Lower lobe of right lung (tissue), 2 donors: Measurements from ENCODE around the gene SETD2. TPM values are rescaled to one million over a fixed set of nuclear protein-coding genes. Genes with fewer than 3 reads are reported as not detected.
"Not testable (repeated sequence)": the region's sequence is repeated elsewhere in the genome, so short reads cannot be mapped to it uniquely, and the experiment has no call there.

ENCODE experiments used
- ATAC-seq, 2 donors: fragments of 200-7000 bp; cut with Tn5 transposase; one replicate each; pipeline ENCODE4 v1.9.1; 2020 to 2022; ENCODE audit warnings: mild to moderate bottlenecking in 2 of 2, moderate library complexity in 2 of 2
- DNase-seq: peaks from one replicate; pipeline ENCODE4 v3.0.0-alpha.2; 2020
- H3K27ac ChIP-seq: fragments of 200-600 bp; one replicate; pipeline ENCODE4 v1.8.0; 2022
- H3K27me3 ChIP-seq: fragments of 200-600 bp; one replicate; pipeline ENCODE4 v1.8.0; 2022; ENCODE audit warnings: low read depth
- H3K36me3 ChIP-seq: fragments of 200-600 bp; one replicate; pipeline ENCODE4 v1.8.0; 2022; ENCODE audit warnings: mild to moderate bottlenecking
- H3K4me1 ChIP-seq: fragments of 200-600 bp; one replicate; pipeline ENCODE4 v1.8.0; 2022
- H3K4me3 ChIP-seq: fragments of 200-600 bp; one replicate; pipeline ENCODE4 v1.8.0; 2022; ENCODE audit warnings: mild to moderate bottlenecking
- H3K9me3 ChIP-seq: fragments of 200-600 bp; one replicate; pipeline ENCODE4 v1.8.0; 2022
- CTCF ChIP-seq: fragments of 200-600 bp; IDR thresholded peaks from one replicate; pipeline ENCODE4 v1.8.0; 2022; ENCODE audit warnings: antibody characterized with exemption, mild to moderate bottlenecking
- intact Hi-C: fragments of 100-400 bp; cut with DNase I; formaldehyde crosslinking; loops from one replicate; pipeline ENCODE4 v1.11.0; 2022
- total RNA-seq: library from RNA; stranded (reverse); fragmentation: NEBNext Ultra II Directional; extraction: Animal tissue kit (Norgen Biotek cat#: 25700); gene quantifications from one replicate; pipeline ENCODE4 v1.2.1, GENCODE V29; 2021
- donor health status: DM: no; HTN: yes; CAD: no; lungs with severe emphysema.

The SETD2 gene
- total RNA-seq, 1 donor from 2014 or later = 47.9 TPM

GRCh38 chr3:47041114-47041513 is 122.8 kb downstream of the SETD2 start:
- peaks cover 83% of the 10 kb centered on the region for H3K36me3 ChIP-seq
- no peak for TF ChIP-seq CTCF
- no peak overlapping the region for H3K27ac ChIP-seq
- no peaks in the 10 kb centered on the region for H3K4me1 ChIP-seq
- ATAC-seq (no peak), DNase-seq (no peak)
- intact Hi-C loops = no loop called here
- H3K9me3 ChIP-seq = no peaks in the 10 kb centered on the region
- H3K27me3 ChIP-seq = no peaks in the 10 kb centered on the region
- no peak overlapping the region for H3K4me3 ChIP-seq

DNA sequence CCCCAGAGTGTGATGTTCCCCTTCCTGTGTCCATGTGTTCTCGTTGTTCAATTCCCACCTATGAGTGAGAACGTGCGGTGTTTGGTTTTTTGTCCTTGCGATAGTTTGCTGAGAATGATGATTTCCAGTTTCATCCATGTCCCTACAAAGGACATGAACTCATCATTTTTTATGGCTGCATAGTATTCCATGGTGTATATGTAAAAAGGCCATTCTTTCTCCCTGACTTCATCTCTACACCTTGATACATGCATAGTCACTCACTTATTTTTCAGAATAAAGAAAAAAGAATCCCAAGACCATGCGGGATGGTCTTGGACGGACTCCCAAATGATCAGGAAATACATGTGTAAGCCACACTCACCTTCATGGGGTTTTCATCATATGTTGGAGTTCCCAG is 126.6 kb downstream of the SETD2 start:
- intact Hi-C loops, H3K27me3 ChIP-seq, DNase-seq, H3K4me3 ChIP-seq, ATAC-seq, H3K27ac ChIP-seq, H3K4me1 ChIP-seq, H3K9me3 ChIP-seq: not testable (repeated sequence)
- H3K36me3 ChIP-seq = peaks cover 88% of the 10 kb centered on the region

DNA sequence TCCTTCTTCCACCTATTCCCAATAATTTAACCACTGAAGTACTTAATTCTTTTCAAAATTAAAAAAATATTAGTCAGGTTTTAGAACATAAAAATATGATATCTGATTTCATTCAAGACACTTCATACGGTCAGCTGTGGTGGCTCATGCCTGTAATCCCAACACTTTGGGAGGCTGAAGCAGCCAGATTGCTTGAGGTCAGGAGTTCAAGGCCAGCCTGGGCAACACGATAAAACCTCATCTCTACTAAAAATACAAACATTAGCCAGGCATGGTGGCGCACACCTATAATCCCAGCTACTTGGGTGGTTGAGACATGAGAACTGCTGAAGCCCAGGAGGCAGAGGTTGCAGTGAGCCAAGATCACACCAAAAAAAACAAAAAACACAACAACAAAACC is 127.8 kb downstream of the SETD2 start:
- Histone ChIP-seq H3K27me3 (no peaks in the 10 kb centered on the region), H3K27ac (no peak overlapping the region), H3K36me3 (peaks cover 77% of the 10 kb centered on the region), H3K4me3 (no peak overlapping the region), H3K4me1 (no peaks in the 10 kb centered on the region), H3K9me3 (no peaks in the 10 kb centered on the region)
- DNase-seq (no peak), ATAC-seq (no peak)
- TF ChIP-seq CTCF = no peak
- intact Hi-C loops = no loop called here

GRCh38 chr3:47035645-47036044 is 128.3 kb downstream of the SETD2 start:
- Histone ChIP-seq H3K9me3 (no peaks in the 10 kb centered on the region), H3K4me3 (no peak overlapping the region), H3K36me3 (peaks cover 73% of the 10 kb centered on the region), H3K4me1 (no peaks in the 10 kb centered on the region), H3K27ac (no peak overlapping the region), H3K27me3 (no peaks in the 10 kb centered on the region)
- no peak for TF ChIP-seq CTCF
- DNase-seq = no peak
- ATAC-seq = no peak
- intact Hi-C loops = no loop called here

DNA sequence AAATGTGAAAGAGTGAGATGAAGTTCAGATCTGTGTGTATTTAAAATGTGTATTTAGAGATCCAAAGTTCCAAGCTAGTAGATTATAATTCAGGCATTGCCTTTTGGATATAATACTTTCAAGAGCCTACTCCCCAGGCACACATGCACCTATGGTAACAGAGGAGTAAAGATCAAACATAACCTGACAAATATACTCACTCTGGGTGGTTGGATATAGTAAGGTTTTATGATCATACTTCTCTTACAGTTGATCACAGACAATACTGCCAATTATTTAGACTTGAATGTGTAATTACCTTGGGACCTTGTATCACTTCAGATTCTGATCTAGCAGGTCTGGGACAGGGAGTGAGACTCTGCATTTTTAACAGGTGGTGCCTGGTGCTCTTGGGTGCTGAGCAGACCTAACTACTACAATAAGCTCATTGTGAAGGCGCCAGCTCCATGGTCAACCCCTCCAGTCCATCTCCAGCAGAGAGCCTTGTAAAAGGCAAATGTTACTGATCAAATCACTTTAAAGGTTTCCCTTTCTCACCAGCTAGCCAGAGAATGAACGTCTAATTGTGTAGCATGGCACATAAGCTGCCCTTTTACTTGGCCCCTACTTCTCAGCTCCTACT is 128.9 kb downstream of the SETD2 start:
- Histone ChIP-seq H3K36me3 (peaks cover 73% of the 10 kb centered on the region), H3K27me3 (no peaks in the 10 kb centered on the region), H3K4me3 (no peak overlapping the region), H3K9me3 (no peaks in the 10 kb centered on the region), H3K4me1 (no peaks in the 10 kb centered on the region), H3K27ac (no peak overlapping the region)
- no peak for DNase-seq
- no peak for ATAC-seq
- intact Hi-C loops = no loop called here
- TF ChIP-seq CTCF = no peak

DNA sequence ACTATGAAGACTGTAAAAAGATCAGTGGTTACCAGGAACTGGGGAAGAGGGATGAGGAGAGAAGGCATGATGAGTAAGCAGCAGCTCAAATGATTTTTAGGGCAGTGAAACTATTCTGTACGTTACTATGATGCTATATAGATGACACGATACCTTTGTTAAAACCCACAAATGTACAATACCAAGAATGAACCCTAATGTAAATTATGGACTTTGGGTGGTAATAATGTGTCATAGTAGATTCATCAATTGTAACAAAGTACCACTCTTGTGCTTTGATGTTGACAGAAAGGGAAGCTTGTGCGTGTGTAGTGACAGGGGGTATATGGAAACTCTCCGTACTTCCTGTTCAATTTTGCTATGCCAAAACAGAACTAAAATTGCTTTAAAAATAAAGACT is 132.9 kb downstream of the SETD2 start:
- peaks cover 60% of the 10 kb centered on the region for H3K36me3 ChIP-seq
- DNase-seq, H3K9me3 ChIP-seq, H3K4me1 ChIP-seq, intact Hi-C loops, H3K27ac ChIP-seq, ATAC-seq, H3K4me3 ChIP-seq, H3K27me3 ChIP-seq: not testable (repeated sequence)

DNA sequence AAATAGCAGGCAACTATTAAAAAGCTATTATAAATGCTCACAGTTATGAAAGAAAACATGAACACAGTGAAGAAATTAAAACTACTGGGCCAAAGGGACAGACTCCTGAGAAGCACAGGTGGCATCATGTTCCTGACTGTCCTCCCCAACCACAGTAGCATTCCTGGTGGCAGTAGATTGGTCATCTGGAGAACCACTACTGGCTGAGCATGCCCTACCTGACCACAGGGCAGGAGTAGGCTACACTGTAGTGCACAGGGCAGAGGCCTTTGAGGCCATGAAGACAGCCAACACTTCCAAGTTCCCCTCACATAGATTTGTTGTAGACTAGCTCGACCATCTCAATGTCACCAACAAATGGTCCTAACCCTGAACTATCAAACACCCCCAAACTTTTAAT is 135.2 kb downstream of the SETD2 start:
- intact Hi-C loops = no loop called here
- peaks cover 8% of the 10 kb centered on the region for H3K4me1 ChIP-seq
- H3K4me3 ChIP-seq = no peak overlapping the region
- no peak overlapping the region for H3K27ac ChIP-seq
- DNase-seq (no peak), ATAC-seq (no peak)
- H3K36me3 ChIP-seq = peaks cover 36% of the 10 kb centered on the region
- H3K9me3 ChIP-seq = no peaks in the 10 kb centered on the region
- no peaks in the 10 kb centered on the region for H3K27me3 ChIP-seq
- no peak for TF ChIP-seq CTCF
